HG03439 (cell line): ENCODE data around the gene DNAH17.

Source experiments
- ATAC-seq: cut with Tn5 transposase; IDR thresholded peaks from one replicate; pipeline ENCODE4 v1.9.1; 2021; ENCODE audit warnings: mild to moderate bottlenecking, moderate library complexity; ENCODE audit not compliant: unreplicated experiment

Gene DNAH17

GRCh38 chr17:78498848-78499247 lies 78.3 kb downstream of the DNAH17 start:
- no peak for ATAC-seq

GRCh38 chr17:78497115-78497540 lies 80.1 kb downstream of the DNAH17 start:
- ATAC-seq = no peak

- ATAC-seq = no peak
These were observed 80.9 kb downstream of the DNAH17 start for GRCh38 chr17:78496311-78496710.

- no peak for ATAC-seq
These were observed 81.6 kb downstream of the DNAH17 start for GRCh38 chr17:78495634-78496033.

GRCh38 chr17:78494696-78495330 lies 82.4 kb downstream of the DNAH17 start:
- ATAC-seq = no peak

DNA sequence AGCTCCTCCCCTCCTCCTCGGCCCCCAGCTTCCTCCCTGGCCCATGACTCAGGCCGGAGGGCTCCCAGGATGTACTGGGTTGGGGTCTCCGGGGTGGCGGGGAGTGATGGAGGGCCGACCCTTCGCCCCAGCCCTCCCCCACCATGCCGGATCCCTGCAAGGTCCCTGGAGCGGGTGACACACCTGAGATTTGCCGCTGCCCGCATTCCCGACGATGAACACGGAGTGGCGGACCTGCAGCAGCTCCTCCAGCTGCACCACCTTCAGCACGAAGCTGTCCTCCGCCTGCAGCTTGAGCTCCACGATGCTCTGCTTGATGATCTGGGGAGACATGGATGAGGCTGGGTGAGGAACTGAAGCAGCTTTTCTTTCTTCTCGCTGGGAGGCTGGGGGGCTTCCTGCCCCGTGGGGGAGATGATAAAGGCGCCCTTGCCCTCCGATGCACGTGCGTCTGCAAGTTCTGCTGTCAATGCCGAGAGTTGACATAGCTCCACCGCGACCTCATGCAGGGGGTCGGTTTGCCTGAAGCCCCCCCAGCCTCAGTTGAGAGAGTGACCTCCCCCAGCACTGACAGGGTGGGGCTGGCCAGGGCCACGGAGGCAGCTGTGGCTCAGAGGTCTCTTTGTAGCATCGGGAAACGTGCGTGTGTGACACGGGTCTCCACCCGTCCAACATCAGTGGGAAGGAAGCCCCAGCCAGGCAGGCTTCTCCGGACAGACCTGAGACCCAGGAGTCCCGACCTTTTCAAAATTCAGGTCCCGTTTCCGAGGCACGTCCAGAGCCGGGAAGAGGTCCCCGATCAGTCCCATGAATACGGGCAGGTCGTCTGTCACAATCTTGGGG lies 83.1 kb downstream of the DNAH17 start:
- ATAC-seq = no peak

DNA sequence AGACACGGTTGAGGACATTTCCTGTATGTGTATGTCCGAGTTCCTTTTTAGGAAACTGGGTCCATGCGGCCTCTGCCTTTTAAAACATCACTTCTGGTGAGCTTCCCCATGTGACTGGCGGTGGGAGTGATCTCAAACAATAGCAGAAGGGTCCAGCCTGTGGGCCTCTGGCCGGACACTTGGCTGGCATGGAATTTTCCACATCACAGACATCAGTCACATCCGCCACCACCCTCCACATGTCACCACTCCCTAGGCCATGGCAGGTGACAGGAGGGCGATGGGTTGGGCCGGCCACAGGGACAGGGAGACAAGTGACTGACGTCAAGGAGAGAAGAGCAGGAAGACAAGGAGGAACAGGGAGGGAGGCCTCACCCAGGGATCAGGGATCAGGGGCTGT lies 83.7 kb downstream of the DNAH17 start:
- ATAC-seq = no peak

- no peak for ATAC-seq
These were observed 84.9 kb downstream of the DNAH17 start for GRCh38 chr17:78492116-78492799.

GRCh38 chr17:78491236-78492115 lies 85.7 kb downstream of the DNAH17 start:
- no peak for ATAC-seq

GRCh38 chr17:78490673-78491072 lies 86.5 kb downstream of the DNAH17 start:
- no peak for ATAC-seq

DNA sequence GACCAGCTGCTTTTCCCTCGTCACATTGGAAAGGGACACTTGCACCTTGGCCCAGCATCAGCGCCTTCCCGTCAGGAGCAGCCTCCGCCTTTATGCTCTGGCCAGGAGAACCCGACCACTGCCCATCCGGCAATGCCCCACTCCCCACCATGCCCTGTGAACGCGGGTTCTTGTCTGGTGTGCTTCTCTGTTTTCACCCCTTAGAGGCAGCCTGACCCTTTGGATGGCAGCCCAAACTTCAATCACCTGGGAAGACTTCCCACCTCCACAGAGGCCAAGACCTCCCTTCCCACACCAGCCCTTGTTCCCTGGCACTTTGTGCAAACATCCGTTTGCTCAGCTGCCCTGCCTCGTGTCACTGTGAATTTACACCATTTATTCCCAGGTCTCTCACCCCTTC lies 87.0 kb downstream of the DNAH17 start:
- ATAC-seq = no peak

GRCh38 chr17:78488867-78489634 lies 88.1 kb downstream of the DNAH17 start:
- no peak for ATAC-seq

- no peak for ATAC-seq
These were observed 89.0 kb downstream of the DNAH17 start for GRCh38 chr17:78488156-78488555.

DNA sequence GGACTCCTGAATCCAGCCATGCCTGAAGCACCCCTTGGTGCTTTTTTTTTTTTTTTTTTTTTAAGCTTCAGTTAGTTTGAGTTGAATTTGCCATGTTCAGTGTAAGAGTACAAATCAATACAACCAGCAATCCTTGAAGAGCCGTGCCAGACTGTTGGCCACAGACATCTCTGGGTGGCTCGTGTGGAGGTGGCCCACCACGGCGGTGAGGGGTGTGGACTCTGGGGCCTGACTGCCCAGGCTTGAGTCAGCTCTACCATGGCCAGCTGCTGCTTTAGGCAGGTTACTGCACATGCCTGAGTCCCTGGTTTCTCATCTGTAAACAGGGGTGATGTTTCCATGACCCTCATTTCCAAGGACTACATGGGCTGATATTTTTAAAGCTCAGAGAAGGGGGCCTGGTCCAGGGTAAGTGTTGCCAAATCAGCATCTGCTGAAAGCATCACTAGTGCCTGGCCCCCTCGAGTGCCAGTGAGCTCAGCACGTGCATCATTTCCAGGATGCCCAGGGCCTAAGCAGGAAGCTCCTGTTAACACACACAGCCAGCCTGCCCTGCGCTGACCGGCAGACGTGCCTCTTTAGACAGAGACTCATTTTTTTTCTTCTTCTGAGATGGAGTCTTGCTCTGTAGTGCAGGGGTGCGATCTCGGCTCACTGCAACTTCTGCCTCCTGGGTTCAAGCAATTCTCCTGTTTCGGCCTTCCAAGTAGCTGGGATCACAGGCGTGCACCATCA lies 90.1 kb downstream of the DNAH17 start:
- ATAC-seq = no peak

DNA sequence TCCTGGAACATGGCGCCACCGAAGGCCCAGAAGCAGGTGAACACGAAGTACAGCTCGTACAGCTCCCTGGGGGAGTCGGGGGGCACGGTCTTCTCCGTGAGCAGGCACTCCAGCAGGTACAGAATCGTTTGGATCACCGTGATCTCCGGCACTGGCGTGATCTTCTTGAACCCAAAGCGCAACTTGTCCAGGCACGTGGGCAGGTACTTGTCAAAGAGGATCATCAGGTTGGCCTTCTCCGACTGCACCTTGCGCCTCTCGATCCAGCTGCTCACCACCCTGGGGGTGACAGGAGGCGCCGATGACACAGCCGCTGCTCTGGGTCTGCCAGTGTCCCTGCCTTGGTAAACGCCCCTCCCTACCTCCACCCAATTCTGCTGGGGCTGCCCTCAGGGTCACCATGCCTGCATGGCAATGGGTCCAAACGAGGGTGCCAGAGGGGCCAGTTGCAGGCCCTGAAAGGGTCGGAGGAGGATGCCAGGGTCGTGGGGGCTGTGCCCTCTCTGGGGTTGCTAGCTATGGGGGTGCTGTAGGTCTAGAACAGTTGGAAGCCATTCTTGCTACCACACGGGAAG lies 90.9 kb downstream of the DNAH17 start:
- ATAC-seq = no peak

- no peak for ATAC-seq
These were observed 91.7 kb downstream of the DNAH17 start for GRCh38 chr17:78485290-78486168.

GRCh38 chr17:78484271-78485246 lies 92.6 kb downstream of the DNAH17 start:
- no peak for ATAC-seq
